ENCODE data around the gene CROT.
"Not testable (repeated sequence)": the region's sequence is repeated elsewhere in the genome, so short reads cannot be mapped to it uniquely, and the experiment has no call there.

Gene CROT, protein sequence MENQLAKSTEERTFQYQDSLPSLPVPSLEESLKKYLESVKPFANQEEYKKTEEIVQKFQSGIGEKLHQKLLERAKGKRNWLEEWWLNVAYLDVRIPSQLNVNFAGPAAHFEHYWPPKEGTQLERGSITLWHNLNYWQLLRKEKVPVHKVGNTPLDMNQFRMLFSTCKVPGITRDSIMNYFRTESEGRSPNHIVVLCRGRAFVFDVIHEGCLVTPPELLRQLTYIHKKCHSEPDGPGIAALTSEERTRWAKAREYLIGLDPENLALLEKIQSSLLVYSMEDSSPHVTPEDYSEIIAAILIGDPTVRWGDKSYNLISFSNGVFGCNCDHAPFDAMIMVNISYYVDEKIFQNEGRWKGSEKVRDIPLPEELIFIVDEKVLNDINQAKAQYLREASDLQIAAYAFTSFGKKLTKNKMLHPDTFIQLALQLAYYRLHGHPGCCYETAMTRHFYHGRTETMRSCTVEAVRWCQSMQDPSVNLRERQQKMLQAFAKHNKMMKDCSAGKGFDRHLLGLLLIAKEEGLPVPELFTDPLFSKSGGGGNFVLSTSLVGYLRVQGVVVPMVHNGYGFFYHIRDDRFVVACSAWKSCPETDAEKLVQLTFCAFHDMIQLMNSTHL

DNA sequence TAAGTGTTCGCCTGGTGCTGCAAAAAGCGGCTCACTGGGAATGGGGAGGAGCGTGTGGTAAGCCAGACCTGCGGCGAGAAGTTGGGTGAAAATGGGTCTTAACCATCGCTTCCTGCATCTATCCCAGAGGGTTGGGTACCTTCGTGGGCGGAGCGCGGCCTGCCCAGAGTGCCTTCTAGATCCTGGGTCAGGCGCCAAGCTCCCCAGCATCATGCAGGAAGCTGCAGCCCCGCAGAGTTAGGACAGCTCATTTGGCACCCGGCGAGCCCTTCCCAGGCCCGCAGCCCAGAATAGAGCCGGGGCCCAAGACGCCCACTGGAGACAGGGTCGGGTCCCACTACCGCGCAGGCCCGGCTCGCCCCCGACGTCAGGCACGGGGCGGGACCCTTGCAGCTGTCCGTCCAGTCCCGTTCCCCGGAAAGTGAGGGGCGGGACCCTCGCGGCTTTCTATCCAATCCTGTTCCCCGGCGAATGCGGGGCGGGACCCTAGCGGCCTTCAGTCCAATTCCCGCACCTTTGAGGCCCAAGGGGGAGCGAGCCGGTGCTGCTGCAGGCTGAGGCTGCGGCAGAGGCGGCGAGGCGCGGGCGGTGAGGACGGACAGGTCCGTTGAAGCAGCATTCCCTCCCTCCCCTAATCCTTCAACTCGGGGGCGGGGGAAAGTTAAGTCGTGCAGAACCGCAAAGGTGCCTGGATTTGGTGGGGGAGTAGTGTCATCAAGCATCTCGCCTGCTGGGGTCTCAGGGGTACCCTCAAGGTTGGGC is at the start of gene CROT:
Gene CROT (plus strand): TSS at position 499 of the 762 bp plus-strand sequence. CDS start 3,405 bp downstream, outside the sequence.
- peak; percentile 96 for DNase-seq

DNA sequence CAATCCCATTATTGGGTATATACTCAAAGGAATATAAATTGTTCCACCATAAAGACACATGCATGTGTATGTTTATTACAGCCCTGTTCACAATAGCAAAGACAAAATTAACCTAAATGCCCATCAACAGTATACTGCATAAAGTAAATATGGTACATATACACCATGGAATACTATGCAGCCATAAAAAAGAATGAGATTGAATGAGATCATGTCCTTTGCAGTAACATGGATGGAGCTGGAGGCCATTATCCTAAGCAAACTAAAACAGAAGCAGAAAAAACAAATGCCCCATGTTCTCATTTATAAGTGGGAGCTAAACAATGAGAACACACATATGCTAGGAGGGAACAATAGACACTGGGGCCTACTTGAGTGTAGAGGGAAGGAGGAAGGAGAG is 44.7 kb upstream of the CROT start:
- no peak for DNase-seq

GRCh38 chr7:87310790-87311419 is 34.6 kb upstream of the CROT start:
- no peak for DNase-seq

DNA sequence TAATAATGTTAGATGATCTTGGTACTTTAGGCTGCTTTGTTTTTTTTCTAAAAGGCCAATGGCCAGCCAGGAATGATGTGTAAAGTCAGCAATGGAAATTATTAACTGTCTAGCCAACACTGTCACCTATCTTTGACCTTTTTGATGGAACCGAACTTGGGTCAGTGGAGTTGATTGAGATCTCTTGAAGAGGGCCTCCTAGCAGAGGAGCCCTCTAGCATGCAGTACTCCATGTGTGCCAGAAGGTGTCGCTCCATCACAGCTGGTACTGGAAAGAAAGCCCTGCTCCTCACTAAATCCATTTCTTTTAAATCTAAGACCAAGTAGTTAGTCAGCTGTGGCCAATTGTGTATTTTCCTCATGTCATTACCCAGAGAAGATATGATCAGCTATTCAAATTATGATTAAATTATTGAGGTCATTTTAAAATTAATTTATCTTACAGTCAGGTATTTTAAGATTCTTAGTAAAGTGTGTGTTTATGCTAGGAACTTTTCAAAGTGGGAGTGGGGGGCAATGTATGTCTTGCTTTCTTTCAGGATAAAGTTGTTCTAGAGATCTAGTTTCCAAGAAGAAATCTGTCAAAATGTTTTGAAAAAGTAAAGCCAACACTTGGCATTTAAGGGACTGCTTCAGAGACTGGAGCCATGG is 33.1 kb upstream of the CROT start:
- DNase-seq: peak; percentile 73

DNA sequence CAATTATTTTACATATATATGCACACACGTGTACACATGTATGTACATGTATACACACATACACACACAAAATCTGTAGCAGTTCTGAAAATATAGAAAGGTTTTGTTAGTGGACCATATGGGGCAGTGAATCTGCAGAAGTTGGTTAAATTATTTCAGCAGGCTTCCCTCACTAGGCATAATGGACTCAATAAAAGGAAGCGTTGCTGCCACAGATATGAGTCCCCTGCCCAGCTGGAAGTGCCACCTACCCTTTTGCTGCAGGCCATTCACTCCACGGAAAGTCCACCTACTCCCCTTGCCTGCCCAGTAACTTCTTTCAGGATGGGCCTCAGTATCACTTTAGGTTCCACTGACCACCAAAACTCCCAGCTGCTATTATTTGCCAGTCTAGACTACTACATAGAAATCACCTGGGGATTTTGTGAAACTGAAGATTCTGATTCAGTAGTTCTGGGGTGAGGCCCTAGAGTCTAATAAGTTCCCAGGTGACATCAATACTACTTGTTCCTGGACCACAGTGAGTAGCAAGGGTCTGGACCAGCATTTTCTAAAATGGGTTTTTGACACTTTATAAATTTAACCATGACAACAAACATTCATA is 29.3 kb upstream of the CROT start:
- DNase-seq: no peak

GRCh38 chr7:87316846-87317552 is 28.5 kb upstream of the CROT start:
- no peak for DNase-seq

- no peak for DNase-seq
Measured at GRCh38 chr7:87317691-87318245, 27.7 kb upstream of the CROT start.

DNA sequence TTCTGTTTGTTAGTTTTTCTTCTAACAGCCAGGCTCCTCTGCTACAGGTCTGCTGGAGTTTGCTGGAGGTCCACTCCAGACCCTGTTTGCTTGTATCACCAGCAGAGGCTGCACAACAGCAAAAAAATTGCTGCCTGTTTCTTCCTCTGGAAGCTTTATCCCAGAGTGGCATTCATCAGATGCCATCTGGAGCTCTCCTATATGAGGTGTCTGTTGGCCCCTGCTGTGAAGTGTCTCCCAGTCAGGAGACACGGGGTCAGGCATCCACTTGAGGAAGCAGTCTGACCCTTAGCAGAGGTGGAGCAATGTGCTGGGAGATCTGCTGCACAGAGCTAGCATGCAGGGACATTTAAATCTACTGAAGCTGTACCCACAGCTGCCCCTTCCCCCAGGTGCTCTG is 26.7 kb upstream of the CROT start:
- DNase-seq: no peak

DNA sequence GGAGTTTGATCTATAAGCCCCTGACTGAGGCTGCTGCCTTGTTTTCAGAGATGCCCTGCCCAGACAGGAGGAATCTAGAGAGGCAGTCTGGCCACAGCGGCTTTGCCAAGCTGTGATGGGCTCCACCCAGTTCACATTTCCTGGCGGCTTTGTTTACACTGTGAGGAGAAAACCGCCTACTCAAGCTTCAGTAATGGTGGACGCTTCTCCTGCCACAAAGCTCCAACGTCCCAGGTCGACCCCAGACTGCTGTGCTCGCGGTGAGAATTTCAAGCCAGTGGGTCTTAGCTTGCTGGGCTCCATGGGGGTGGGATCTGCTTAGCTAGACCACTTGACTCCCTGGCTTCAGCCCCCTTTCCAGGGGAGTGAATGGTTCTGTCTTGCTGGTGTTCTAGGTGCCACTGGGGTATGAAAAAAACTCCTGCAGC is 26.3 kb upstream of the CROT start:
- DNase-seq: not testable (repeated sequence)

GRCh38 chr7:87322912-87323311 is 22.6 kb upstream of the CROT start:
- no peak for DNase-seq

DNA sequence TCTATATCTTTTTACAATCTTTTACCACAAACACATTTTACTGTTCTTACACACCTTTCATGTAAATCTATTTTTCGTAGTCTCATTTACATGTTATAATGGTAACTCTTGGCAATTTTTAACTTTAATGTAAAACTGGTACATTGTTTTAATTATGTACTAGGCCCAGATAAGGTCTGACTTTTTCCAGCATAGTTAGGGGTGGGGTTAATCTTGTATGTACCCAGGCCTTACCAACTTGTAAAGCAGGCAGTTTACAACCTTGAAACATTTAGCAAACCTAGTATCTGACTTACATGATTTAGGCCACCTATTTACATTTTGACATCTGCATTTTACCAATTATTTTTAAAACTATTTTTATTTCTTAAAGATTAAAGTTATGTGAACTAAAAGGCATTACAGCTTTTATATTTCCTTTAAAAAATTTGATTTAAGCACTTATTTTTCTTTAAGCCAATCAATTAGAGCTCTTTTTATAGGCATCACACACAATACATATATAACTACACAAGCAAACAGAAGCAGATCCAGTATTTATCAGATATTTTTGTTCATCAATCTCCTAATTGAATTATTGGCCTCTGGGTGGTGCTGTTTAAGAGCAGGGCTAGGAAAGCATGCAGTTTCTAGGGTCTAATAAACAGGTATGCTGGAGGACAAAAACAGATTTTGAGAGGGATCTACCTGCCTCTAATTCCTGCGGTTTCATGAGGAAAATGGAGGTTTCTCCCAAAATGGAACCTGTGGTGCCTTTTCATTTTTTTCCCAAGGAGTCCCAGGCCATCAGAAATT is 19.7 kb upstream of the CROT start:
- DNase-seq: no peak

DNA sequence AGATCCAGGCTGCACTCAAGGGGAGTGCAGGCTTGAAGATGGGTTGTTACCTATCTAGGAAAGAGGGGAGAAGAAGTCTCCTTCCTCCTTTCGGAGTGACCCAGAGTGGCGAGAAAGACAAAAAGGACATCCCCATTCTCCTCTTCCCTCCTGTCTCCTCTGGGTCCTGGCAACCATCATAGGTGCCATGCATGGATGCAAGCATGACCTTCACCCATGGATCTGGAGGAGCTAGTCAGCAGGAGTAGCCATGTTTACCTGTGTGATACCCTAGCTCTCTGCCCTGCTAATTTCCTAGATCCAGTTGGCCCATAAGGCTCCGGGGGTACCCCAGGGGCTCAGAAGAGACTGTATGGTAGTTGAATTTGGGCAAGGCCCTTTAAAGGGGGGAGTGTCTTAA is 17.2 kb upstream of the CROT start:
- DNase-seq: no peak

GRCh38 chr7:87330316-87330715 is 15.1 kb upstream of the CROT start:
- no peak for DNase-seq

- DNase-seq: no peak
Measured at GRCh38 chr7:87330942-87331341, 14.5 kb upstream of the CROT start.

GRCh38 chr7:87331687-87332252 is 13.7 kb upstream of the CROT start:
- no peak for DNase-seq

DNA sequence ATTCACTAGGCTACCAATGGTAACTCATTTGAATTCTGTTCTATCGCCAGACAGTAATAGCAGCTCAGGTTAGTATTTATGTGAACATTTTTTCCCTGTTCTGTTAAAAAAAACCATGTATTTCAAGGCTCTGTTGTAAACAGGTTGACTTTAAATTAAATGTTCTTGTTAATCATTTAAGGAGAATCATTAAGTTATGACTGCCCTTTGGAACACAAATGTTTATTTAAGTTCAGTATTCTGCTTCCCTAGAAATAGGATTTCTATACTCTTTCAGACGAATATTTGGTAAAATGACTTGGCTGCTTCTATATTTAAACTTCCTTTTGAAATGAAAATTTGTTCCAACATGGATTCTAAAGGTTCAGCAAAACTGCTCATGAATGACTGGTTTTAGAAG is 13.1 kb upstream of the CROT start:
- no peak for DNase-seq

DNA sequence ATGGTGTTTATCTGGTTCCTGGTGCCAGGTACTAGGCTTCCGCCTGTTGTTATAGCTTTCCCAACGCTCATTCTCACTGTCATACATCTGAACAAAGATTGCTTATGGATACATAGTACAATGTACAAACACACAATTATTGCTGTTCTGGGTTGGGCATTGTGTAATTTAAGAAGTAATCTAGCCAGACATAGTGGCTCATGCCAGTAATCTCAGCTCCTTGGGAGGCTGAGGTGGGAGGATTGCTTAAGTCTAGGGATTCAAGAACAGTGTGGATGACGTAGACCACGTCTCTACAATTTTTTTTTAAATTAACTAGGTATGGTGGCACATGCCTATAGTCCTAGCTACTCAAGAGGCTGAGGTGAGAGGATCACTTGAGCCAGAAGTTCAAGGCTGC is 9.3 kb upstream of the CROT start:
- no peak for DNase-seq

GRCh38 chr7:87337331-87337730 is 8.1 kb upstream of the CROT start:
- DNase-seq: no peak

DNA sequence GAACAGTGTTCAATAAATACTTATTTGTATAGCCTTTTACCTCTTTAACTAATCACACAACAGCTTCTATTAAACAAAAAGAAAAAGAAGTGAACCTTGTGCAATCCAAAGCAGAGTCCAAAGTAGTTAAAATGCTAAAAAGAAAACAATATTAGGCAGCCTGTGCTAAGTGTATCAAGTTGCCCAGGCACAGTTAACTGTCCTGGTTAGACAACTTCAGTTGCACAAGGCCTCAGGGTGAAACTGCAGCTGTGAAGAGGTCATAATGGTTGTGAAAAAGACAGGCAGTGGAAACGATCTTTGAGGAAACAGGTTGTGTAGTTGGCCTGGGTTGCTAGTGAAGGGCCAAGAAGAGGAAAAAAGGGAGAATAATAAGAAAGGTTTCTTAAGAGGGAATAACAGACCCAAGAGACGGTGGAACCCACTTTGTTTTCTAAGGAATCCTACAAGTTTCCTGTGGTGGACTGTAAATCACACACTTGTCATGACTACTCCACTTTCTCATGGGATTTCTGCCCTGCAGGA is 6.0 kb upstream of the CROT start:
- no peak for DNase-seq

- DNase-seq: no peak
Measured at GRCh38 chr7:87341441-87341840, 4.0 kb upstream of the CROT start.
